GM21390 (cell line): ENCODE data around the gene ATF3.
"Not testable (repeated sequence)": the region's sequence is repeated elsewhere in the genome, so short reads cannot be mapped to it uniquely, and the experiment has no call there.

Experiments used
- ATAC-seq: cut with Tn5 transposase; IDR thresholded peaks from one replicate; pipeline ENCODE4 v1.9.1; 2021; ENCODE audit not compliant: unreplicated experiment

The ATF3 gene

DNA sequence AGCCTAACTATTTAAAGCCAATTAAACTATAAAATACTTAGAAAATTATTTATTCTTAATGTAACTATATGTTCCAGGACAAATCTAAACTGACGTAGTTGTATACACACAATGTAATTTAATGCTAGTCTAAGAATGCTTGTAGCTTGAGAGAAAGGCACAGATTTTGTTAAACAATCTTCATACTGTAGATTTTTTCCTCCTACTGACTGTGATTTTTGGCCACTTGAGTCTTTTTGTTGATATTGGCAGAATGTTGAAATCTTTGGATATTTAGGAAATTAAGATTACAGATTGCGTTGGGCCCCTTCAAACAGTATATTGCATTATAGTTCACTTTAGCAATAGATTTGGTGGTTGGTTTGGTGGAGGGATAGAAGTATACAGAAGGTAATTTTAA is 40.5 kb downstream of the ATF3 start:
- ATAC-seq = no peak

- ATAC-seq = no peak
These were observed 41.7 kb downstream of the ATF3 start for GRCh38 chr1:212650228-212650627.

DNA sequence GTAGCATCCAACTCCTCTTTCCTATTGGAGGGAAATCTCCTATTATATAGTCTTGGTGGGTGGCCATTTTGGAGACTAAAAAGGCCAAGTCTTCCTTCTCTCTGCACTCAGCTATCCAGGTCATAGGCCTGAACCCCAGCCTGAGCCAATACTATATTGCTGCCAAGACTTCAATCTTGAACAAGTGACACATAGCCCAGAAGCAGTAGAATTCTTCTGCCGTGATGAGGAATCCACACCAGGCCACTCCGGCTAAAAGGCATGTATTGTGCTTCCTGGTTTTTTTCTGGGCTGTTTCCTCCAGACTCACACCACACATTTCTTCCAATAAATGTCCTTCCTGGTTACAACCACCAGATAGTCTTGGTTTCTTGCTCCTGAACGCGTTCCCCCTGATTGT is 43.0 kb downstream of the ATF3 start:
- no peak for ATAC-seq

GRCh38 chr1:212651977-212652376 is 43.4 kb downstream of the ATF3 start:
- ATAC-seq = no peak

- no peak for ATAC-seq
These were observed 44.0 kb downstream of the ATF3 start for GRCh38 chr1:212652609-212653008.

DNA sequence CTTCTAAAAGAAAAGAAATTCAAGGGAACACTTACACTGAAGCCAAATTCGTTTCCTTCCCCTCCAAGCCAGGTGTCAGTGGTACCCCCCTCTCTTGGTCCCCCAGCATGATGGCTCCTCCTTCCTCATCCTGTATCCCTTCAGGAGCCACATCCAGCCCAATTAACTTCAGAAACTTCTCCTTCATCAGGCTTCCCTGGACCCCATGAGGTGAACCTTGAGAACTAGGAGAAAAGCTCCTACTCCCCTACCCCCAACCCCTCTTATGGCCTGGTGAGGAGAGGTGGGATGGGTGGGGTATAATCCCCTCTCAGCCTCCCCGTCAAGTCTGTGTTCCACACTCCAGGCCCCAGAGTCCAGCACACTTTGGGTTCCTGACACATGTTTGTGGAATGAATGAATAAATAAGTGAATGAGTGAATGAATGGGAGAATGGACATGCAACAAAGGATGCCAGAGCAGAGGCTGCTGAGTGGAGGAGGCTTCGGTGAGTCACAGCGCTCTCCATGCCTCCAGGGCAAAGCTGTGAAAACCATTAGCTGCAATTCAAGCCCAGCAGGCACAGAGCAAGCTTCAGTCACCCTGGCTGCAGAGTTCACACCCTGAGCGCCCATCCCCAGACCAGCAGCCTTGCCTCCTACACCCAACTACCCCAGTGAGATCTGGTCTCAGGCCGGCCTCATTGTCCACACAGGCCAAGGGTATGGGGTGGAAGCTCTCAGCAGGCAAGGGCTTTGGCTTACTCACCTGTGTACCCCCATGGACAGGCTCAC is 47.3 kb downstream of the ATF3 start:
- ATAC-seq = no peak

GRCh38 chr1:212656730-212657129 is 48.2 kb downstream of the ATF3 start:
- no peak for ATAC-seq

DNA sequence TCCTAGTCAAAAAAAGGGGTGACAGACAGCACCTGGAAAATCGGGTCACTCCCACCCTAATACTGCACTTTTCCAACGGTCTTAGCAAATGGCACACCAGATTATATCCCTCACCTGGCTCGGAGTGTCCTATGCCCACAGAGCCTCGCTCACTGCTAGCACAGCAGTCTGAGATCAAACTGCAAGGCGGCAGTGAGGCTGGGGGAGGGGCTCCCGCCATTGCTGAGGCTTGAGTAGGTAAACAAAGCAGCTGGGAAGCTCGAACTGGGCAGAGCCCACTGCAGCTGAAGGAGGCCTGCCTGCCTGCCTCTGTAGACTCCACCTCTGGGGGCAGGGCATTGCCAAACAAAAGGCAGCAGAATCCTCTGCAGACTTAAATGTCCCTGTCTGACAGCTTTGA is 49.7 kb downstream of the ATF3 start:
- not testable (repeated sequence) for ATAC-seq

DNA sequence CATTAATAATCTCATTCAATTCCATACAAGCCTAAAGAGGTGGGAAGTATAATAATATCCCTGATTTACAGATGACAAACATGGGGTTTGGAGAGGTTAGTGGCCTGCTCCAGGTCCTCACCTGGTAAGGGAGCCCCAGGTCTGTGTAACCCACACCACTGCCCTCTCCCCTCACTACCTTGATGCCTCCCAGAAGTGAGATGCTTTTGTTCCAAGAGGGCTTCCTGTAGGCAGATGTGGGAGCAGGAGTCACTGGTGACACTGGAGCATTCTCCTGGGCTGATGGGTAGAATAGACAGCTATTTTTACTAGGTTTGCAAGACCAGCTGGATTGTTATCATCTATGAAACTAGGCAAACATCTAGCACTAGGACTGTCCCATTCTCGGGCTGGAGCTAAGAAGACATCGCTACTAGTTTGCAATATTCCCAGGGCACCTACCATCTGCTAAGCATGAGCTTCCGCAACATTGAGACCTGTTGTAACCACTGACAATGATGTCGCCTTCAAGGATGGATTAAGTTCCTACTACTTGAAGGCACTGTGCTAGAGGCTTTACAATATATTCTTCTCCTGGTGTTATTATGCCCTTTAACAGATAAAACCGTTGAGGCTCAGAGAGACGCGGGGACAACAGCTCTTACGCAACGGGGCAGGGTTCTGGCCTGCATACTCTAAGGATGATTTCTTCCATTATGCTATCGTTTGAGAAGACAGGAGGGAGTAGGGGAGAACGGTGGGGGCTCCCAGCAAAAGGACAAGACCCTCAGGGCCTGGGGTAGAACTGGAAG is 56.0 kb downstream of the ATF3 start:
- no peak for ATAC-seq

DNA sequence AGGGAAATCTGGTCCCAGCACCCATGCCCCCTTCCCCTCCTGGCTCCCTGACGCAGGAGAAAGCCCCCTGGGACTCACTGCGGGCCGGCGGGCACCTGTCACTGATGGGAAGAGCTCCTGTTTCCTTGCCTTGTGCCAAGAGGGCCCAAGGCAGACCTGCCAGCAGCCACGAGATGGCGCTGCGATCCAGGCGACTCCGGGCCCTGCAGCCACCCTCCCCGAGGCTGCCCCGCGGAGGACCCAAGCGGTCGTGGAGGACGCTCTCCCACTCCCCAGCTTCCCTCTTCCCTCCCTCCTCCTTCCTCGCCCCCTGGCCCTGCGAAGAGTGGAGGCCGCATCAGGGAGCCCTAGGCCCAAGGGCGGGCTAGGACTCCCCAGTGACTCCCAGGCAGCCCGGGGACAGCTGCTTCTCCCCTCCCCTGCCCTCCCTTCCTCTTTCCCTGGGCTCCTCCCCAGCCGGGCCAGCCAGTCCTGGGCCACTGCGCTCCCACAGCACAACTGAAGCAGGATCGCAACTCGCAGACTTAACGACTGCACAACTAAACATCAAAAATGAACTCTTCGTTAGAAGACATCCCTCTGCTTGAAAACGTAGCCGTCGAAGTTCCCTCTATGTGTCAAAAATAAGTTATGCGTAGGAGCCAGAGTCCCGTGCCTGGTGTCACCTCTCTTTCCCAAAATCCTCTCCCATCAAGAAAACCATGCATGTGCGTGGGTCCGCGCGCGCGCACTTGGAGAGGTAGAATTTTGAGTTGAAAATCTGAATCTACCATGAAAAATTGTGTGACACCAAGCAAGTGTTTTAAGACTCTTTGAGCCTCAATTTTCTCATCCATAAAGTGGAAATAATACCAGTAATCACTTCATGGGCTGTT is 56.9 kb downstream of the ATF3 start:
- peak; percentile 95 for ATAC-seq

DNA sequence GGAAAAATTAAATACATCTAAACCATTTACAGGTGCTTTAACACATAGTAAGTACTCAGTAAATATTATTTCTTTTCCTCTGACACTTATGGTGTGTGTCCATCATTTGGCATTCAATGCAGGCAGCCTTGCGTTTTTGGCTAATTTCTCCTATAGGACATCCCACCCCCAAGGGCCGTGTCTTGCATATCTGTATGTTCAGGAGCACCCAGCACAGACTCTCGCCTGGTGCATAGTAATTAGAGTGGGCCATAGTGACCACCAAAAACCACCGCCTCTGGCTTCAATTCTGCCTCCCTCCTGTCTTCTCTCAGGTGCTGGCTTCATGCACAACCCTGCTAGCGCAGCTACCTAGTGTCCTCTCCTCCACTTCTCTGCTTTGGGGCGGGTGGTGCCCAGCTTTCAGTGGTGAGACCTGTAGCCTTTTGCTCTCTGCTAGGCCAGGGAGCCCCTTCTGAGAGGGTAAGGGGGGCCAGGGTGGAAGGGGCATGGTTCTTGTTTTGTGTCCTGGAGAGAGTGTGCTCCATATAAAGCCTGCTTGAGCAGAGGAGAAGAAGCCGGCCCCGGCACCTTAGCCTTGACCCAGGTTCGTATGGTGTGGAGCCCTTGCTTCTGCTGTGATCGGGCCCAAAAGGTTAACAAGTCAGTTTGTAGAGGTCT is 57.7 kb downstream of the ATF3 start:
- ATAC-seq = no peak

- peak; percentile 39 for ATAC-seq
These were observed 58.9 kb downstream of the ATF3 start for GRCh38 chr1:212667223-212668139.

DNA sequence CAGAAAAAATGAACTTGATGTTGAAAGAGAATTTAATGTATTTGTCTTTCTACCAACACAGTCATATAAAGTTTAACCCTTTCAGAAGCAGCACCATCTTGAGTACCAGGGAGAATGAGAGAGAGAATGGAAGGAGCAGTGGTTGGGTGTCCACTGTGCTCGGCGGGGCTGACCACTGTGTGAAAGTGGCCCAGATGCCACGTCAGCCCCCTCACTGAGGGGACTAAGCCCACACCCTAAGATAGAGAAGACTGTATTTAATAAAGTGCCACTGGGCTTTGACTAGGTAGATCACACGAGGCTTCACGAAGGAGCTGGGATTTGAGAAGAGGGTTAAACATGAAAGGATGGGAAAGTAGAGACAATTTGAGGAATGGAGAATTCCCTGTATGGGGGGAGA is 59.9 kb downstream of the ATF3 start:
- ATAC-seq = no peak

DNA sequence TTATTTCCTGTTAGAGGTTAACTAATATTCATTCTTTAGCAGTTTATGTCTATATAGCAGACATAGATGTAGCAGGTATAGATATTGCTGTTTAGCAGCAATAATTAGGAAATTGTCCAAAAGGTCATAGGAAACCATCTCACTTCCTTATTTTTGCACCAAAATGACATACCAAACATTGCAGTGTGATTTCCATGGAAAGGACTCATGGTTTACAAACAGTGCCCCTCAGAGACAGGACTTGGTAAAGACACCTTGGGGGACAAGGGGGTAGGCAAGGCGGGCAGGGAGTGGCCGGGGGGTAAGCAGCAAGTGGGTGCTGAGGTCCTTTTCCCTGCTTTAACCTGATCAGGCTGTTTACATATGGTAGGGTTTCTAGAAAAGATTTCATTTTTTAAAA is 60.5 kb downstream of the ATF3 start:
- no peak for ATAC-seq

- no peak for ATAC-seq
These were observed 61.0 kb downstream of the ATF3 start for GRCh38 chr1:212669600-212669999.

- no peak for ATAC-seq
These were observed 61.7 kb downstream of the ATF3 start for GRCh38 chr1:212670301-212670700.
